GM12891 (cell line): ENCODE data around the gene ARMC2.
"Not testable (repeated sequence)": the region's sequence is repeated elsewhere in the genome, so short reads cannot be mapped to it uniquely, and the experiment has no call there.

Source experiments
- DNase-seq: peaks from one replicate; pipeline ENCODE4 v3.0.0; 2011; ENCODE audit warnings: low spot score; ENCODE audit not compliant: insufficient read length
- FAIRE-seq: peaks from 2 replicates; lab custom pipeline; 2011; peaks lifted over from hg19 to GRCh38; lab: Jason Lieb, UNC
- PAX5 ChIP-seq: IDR thresholded peaks from 2 replicates; pipeline ENCODE4 v1.6.1; 2011; ENCODE audit warnings: low read length, moderate library complexity, mild to moderate bottlenecking; ENCODE audit not compliant: insufficient read depth, severe bottlenecking
- POLR2A ChIP-seq: IDR thresholded peaks from 2 replicates; pipeline ENCODE4 v1.6.1; 2011; ENCODE audit warnings: low read depth, low read length, control low read depth
- POLR2AphosphoS5 ChIP-seq: IDR thresholded peaks from 2 replicates; pipeline ENCODE4 v1.6.1; 2011; ENCODE audit warnings: low read depth, low read length, control low read depth
- POU2F2 ChIP-seq: IDR thresholded peaks from 2 replicates; pipeline ENCODE4 v1.6.1; 2011; ENCODE audit warnings: low read depth, mild to moderate bottlenecking, control low read depth, low read length, moderate library complexity
- SPI1 ChIP-seq: IDR thresholded peaks from 2 replicates; pipeline ENCODE4 v1.6.1; 2011; ENCODE audit warnings: low read depth, low read length, control low read depth
- TAF1 ChIP-seq: IDR thresholded peaks from 2 replicates; pipeline ENCODE4 v1.6.1; 2011; ENCODE audit warnings: low read depth, low read length, control low read depth

The ARMC2 gene

DNA sequence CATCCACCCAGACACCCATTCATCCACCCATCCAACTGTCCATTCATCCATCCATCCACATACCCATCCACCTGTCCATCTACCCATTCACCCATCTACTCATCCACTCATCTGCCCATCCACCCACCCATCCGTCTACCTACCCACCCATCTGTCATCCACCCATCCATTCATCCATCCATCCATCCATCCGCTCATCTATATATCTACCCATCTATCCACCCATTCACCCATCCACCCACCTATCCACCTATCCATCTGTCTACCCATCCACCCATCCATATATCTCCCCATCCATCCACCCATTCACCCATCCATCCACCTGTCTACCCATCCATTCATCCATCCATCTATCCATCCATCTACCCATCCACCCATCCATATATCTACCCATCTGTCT, 30.7 kb downstream of the ARMC2 start:
- no peak for TF ChIP-seq TAF1
- no peak for TF ChIP-seq SPI1
- no peak for TF ChIP-seq POLR2AphosphoS5
- no peak for TF ChIP-seq POLR2A
- TF ChIP-seq PAX5: no peak
- DNase-seq (no peak), FAIRE-seq (no peak)

DNA sequence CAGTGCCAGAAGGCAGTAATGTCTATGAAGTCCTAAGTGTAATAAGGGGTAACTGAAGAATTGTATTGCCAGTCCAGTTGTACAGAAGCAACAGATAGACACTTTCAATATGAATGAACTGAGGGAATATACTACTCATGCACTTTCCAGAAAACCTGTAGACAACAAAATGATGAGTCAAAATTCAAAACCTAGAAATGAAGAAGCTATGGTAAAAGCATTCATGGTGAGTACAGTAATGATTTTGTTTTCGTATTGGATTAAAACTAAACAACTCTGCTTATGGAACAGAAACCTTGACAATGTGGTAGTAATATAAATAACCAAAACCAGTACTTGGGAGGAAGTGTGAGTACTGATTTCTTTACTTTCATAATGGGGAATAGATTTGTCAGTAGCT, 35.0 kb downstream of the ARMC2 start:
- peak; percentile 71 for FAIRE-seq
- DNase-seq: no peak

GRCh38 chr6:108884211-108885059, 36.2 kb downstream of the ARMC2 start:
- no peak for FAIRE-seq
- DNase-seq: no peak
- TF ChIP-seq SPI1 (peak; percentile 89), TAF1 (no peak), POU2F2 (no peak)

More for the DNA sequence above, 35.0 kb downstream of the ARMC2 start:
- TF ChIP-seq SPI1 (peak; percentile 47; the same call in 1 of the 2 replicates), POU2F2 (no peak), PAX5 (no peak)

DNA sequence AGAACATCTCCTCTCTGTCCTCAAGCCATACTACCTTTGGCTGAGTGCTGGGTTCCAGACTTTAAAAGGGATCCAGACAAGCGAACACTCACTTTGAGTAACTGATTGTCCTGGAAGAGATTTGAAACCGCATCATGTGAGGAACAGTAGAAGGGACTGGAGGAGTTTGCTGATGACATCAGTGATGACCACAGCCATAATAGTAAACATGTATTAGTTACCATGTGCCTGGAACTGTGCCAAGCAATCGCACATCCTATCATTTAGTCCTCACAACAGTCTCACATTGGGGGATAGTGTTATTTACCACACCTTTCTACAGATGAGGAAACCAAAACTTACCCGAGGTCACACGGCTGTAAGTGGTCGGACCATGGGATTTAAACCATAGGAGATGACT, 39.8 kb downstream of the ARMC2 start:
- FAIRE-seq (no peak), DNase-seq (no peak)
- no peak for TF ChIP-seq POU2F2
- no peak for TF ChIP-seq POLR2AphosphoS5
- TF ChIP-seq PAX5: no peak
- no peak for TF ChIP-seq SPI1
- no peak for TF ChIP-seq TAF1
- TF ChIP-seq POLR2A: no peak

DNA sequence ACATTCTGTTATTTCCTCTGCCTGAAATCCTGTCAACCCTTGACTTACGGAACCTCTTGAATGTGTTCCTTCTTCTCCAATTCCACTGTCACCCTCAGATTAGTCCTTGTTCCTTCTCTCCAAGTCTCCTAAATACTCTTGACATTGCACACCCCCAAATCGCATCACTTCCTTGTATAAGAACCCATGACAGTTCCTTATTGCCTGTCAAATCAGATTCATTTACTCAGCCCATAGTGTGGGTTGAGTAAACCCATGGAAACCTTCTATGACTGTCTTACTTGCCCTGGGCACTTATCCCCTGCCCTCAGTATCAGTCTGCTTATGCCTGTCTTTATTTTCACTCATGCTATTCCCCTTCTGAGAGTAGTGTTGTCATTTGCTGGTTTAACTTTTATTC, 40.5 kb downstream of the ARMC2 start:
- DNase-seq (no peak), FAIRE-seq (no peak)
- TF ChIP-seq POLR2A (no peak), PAX5 (no peak)

GRCh38 chr6:108890898-108891297, 42.7 kb downstream of the ARMC2 start:
- not testable (repeated sequence) for FAIRE-seq, DNase-seq

DNA sequence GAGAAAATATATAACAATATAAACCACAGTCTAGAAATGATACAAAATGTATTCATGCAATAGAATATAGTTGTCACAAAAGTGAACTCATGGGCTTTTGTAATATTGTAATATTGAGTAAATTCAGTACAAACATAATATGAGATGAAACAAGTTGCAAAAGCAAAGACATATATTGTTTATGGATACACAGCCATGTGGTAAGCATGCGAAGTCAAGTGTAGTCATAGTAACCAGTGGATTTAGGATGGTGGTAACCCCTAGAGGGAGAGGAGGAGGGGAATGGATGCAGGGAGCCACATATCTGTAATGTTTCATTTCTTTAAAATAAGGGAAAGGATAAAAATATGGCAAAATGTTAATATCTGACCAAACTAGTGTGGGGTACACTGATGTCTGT, 47.3 kb downstream of the ARMC2 start:
- DNase-seq: no peak
- FAIRE-seq: no peak

GRCh38 chr6:108896111-108896661, 48.0 kb downstream of the ARMC2 start:
- FAIRE-seq (no peak), DNase-seq (no peak)
- TF ChIP-seq POLR2A (no peak), SPI1 (no peak), POLR2AphosphoS5 (no peak), POU2F2 (no peak)

More for the DNA sequence above, 47.3 kb downstream of the ARMC2 start:
- no peak for TF ChIP-seq POLR2A
- TF ChIP-seq TAF1: no peak
- no peak for TF ChIP-seq POLR2AphosphoS5
- no peak for TF ChIP-seq POU2F2
- no peak for TF ChIP-seq SPI1
- TF ChIP-seq PAX5: no peak

DNA sequence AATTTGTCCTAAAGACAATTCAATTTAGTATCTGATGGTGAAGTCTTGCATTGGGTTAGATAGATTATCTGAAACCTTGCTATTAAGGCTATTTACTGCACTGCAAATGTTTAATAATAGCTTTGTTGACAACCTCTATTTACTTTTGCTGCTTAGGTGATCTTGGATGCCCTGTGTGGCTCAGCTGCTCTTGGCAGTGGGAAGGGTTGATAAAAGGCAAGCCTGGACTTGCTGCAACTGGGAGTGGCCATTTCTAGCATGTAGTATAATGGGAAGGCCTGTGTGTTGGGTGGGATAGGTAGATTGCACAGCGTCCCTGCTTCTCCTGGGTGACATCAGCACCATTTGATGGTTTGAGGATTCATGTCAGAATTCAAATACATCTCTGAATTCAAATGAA, 49.1 kb downstream of the ARMC2 start:
- DNase-seq (no peak), FAIRE-seq (no peak)
- TF ChIP-seq POU2F2: no peak
- TF ChIP-seq PAX5: no peak

- no peak for TF ChIP-seq POLR2AphosphoS5
- no peak for TF ChIP-seq POLR2A
- no peak for TF ChIP-seq PAX5
- TF ChIP-seq TAF1: no peak
- peak; percentile 39; the same call in 1 of the 2 replicates for TF ChIP-seq SPI1
These were observed 54.2 kb downstream of the ARMC2 start for GRCh38 chr6:108902382-108902792.

DNA sequence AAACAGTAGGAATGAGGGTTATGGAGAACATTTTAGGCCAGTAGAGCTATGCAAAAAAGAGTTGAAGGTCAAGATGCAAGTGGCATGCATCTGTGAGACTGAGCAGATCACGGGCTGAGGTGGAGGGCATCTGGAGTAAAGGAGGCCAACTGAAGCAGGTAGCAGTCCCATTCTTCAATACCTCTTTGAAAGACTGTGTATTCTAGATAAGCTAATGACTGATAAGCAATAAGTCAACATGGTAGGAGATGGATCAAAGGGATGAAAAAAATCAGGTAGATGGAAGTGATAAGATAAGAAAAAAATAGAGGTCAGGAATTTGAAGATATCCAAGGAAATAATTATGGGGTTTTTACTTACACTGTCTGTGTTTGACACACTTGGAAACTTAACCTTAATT, 55.6 kb downstream of the ARMC2 start:
- DNase-seq (no peak), FAIRE-seq (no peak)
- no peak for TF ChIP-seq POLR2AphosphoS5
- TF ChIP-seq POU2F2: no peak
- TF ChIP-seq POLR2A: no peak
- TF ChIP-seq TAF1: no peak
- no peak for TF ChIP-seq SPI1
- no peak for TF ChIP-seq PAX5

More at GRCh38 chr6:108902382-108902792, 54.2 kb downstream of the ARMC2 start:
- FAIRE-seq (no peak), DNase-seq (no peak)

DNA sequence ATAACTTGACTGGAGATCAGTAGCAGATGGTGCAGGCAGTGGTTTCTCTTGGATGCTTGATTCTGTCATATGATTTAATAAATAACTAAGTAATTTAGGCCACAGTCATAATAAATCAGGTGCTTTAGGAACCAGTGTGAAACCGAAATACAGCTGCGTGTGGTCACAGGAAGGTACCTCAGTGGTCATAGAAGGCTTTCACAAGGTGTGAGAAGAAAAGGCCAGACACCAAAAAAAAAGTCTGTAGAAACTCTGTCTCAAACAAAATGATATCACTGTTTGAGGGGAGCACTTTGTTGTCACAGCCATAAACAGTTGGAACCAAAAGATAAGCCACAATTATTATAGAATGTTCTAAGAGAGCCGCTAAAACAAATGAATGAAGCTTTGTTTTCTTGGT, 56.5 kb downstream of the ARMC2 start:
- TF ChIP-seq POLR2AphosphoS5 (no peak), TAF1 (no peak), POLR2A (no peak), SPI1 (no peak), POU2F2 (no peak), PAX5 (no peak)
- FAIRE-seq (peak; percentile 13), DNase-seq (no peak)
